ENCODE measurements around the gene KAZN.

Gene KAZN

GRCh38 chr1:14945132-14946010 is 346.9 kb downstream of the KAZN start:
- Histone ChIP-seq H3K4me1 (ENCODE audit: control insufficient read depth, insufficient read depth, low read length, unreplicated experiment) (peaks cover 42% of the 10 kb centered on the region), H3K4me3 (ENCODE audit: low read depth, low read length) (peak overlapping the region; percentile 59), H3K79me2 (ENCODE audit: control insufficient read depth, insufficient read depth, low read length, unreplicated experiment) (peaks cover 3% of the 10 kb centered on the region), H3K36me3 (ENCODE audit: insufficient read depth, low read length) (no peaks in the 10 kb centered on the region), H3K27me3 (ENCODE audit: insufficient read depth, low read length) (no peaks in the 10 kb centered on the region), H3K27ac (ENCODE audit: low read depth, low read length) (peak overlapping the region; percentile 82), H2AFZ (ENCODE audit: low read length, unreplicated experiment) (peak overlapping the region; percentile 87)

- Histone ChIP-seq H3K36me3 (ENCODE audit: insufficient read depth, low read length) (no peaks in the 10 kb centered on the region), H3K4me1 (ENCODE audit: control insufficient read depth, insufficient read depth, low read length, unreplicated experiment) (peaks cover 40% of the 10 kb centered on the region), H3K27ac (ENCODE audit: low read depth, low read length) (peak overlapping the region; percentile 82), H3K79me2 (ENCODE audit: control insufficient read depth, insufficient read depth, low read length, unreplicated experiment) (peaks cover 3% of the 10 kb centered on the region), H3K27me3 (ENCODE audit: insufficient read depth, low read length) (no peaks in the 10 kb centered on the region), H3K4me3 (ENCODE audit: low read depth, low read length) (peak overlapping the region; percentile 59), H2AFZ (ENCODE audit: low read length, unreplicated experiment) (peak overlapping the region; percentile 87)
Measured at GRCh38 chr1:14946011-14946359, 347.5 kb downstream of the KAZN start.

GRCh38 chr1:14946684-14947238 is 348.3 kb downstream of the KAZN start:
- peak overlapping the region; percentile 60 for H3K4me3 ChIP-seq (ENCODE audit: low read depth, low read length)
- H2AFZ ChIP-seq (ENCODE audit: low read length, unreplicated experiment), result peak overlapping the region; percentile 55
- peak overlapping the region; percentile 82 for H3K27ac ChIP-seq (ENCODE audit: low read depth, low read length)
- peaks cover 40% of the 10 kb centered on the region for H3K4me1 ChIP-seq (ENCODE audit: control insufficient read depth, insufficient read depth, low read length, unreplicated experiment)
- no peaks in the 10 kb centered on the region for H3K36me3 ChIP-seq (ENCODE audit: insufficient read depth, low read length)
- peaks cover 3% of the 10 kb centered on the region for H3K79me2 ChIP-seq (ENCODE audit: control insufficient read depth, insufficient read depth, low read length, unreplicated experiment)
- no peaks in the 10 kb centered on the region for H3K27me3 ChIP-seq (ENCODE audit: insufficient read depth, low read length)

- no peak overlapping the region for H3K4me3 ChIP-seq (ENCODE audit: low read depth, low read length)
- no peak overlapping the region for H2AFZ ChIP-seq (ENCODE audit: low read length, unreplicated experiment)
- H3K79me2 ChIP-seq (ENCODE audit: control insufficient read depth, insufficient read depth, low read length, unreplicated experiment), result peaks cover 3% of the 10 kb centered on the region
- H3K4me1 ChIP-seq (ENCODE audit: control insufficient read depth, insufficient read depth, low read length, unreplicated experiment), result peaks cover 40% of the 10 kb centered on the region
- no peaks in the 10 kb centered on the region for H3K36me3 ChIP-seq (ENCODE audit: insufficient read depth, low read length)
- H3K27me3 ChIP-seq (ENCODE audit: insufficient read depth, low read length), result no peaks in the 10 kb centered on the region
- H3K27ac ChIP-seq (ENCODE audit: low read depth, low read length), result peak overlapping the region; percentile 82; the same call in 1 of the 2 replicates
Measured at GRCh38 chr1:14947421-14947820, 348.9 kb downstream of the KAZN start.

- Histone ChIP-seq H2AFZ (ENCODE audit: low read length, unreplicated experiment) (no peak overlapping the region), H3K27me3 (ENCODE audit: insufficient read depth, low read length) (no peaks in the 10 kb centered on the region), H3K79me2 (ENCODE audit: control insufficient read depth, insufficient read depth, low read length, unreplicated experiment) (peaks cover 3% of the 10 kb centered on the region), H3K27ac (ENCODE audit: low read depth, low read length) (no peak overlapping the region), H3K4me1 (ENCODE audit: control insufficient read depth, insufficient read depth, low read length, unreplicated experiment) (peaks cover 41% of the 10 kb centered on the region), H3K4me3 (ENCODE audit: low read depth, low read length) (no peak overlapping the region), H3K36me3 (ENCODE audit: insufficient read depth, low read length) (no peaks in the 10 kb centered on the region)
Measured at GRCh38 chr1:14948112-14948652, 349.7 kb downstream of the KAZN start.

GRCh38 chr1:14949270-14949835 is 350.9 kb downstream of the KAZN start:
- H3K27me3 ChIP-seq (ENCODE audit: insufficient read depth, low read length), result no peaks in the 10 kb centered on the region

GRCh38 chr1:14949836-14950713 is 351.6 kb downstream of the KAZN start:
- H2AFZ ChIP-seq (ENCODE audit: low read length, unreplicated experiment), result no peak overlapping the region
- H3K4me1 ChIP-seq (ENCODE audit: control insufficient read depth, insufficient read depth, low read length, unreplicated experiment), result peaks cover 27% of the 10 kb centered on the region
- no peak overlapping the region for H3K27ac ChIP-seq (ENCODE audit: low read depth, low read length)
- H3K27me3 ChIP-seq (ENCODE audit: insufficient read depth, low read length), result no peaks in the 10 kb centered on the region
- no peak overlapping the region for H3K4me3 ChIP-seq (ENCODE audit: low read depth, low read length)
- H3K79me2 ChIP-seq (ENCODE audit: control insufficient read depth, insufficient read depth, low read length, unreplicated experiment), result peaks cover 3% of the 10 kb centered on the region
- no peaks in the 10 kb centered on the region for H3K36me3 ChIP-seq (ENCODE audit: insufficient read depth, low read length)

More at GRCh38 chr1:14949270-14949835, 350.9 kb downstream of the KAZN start:
- Histone ChIP-seq H3K27ac (ENCODE audit: low read depth, low read length) (no peak overlapping the region), H3K36me3 (ENCODE audit: insufficient read depth, low read length) (no peaks in the 10 kb centered on the region), H2AFZ (ENCODE audit: low read length, unreplicated experiment) (no peak overlapping the region), H3K4me1 (ENCODE audit: control insufficient read depth, insufficient read depth, low read length, unreplicated experiment) (peaks cover 34% of the 10 kb centered on the region), H3K79me2 (ENCODE audit: control insufficient read depth, insufficient read depth, low read length, unreplicated experiment) (peaks cover 3% of the 10 kb centered on the region), H3K4me3 (ENCODE audit: low read depth, low read length) (no peak overlapping the region)

GRCh38 chr1:14951766-14952165 is 353.3 kb downstream of the KAZN start:
- H3K27me3 ChIP-seq (ENCODE audit: insufficient read depth, low read length), result no peaks in the 10 kb centered on the region
- H3K27ac ChIP-seq (ENCODE audit: low read depth, low read length), result no peak overlapping the region
- H3K36me3 ChIP-seq (ENCODE audit: insufficient read depth, low read length), result no peaks in the 10 kb centered on the region
- no peak overlapping the region for H3K4me3 ChIP-seq (ENCODE audit: low read depth, low read length)
- H3K4me1 ChIP-seq (ENCODE audit: control insufficient read depth, insufficient read depth, low read length, unreplicated experiment), result peaks cover 11% of the 10 kb centered on the region
- H2AFZ ChIP-seq (ENCODE audit: low read length, unreplicated experiment), result no peak overlapping the region
- peaks cover 3% of the 10 kb centered on the region for H3K79me2 ChIP-seq (ENCODE audit: control insufficient read depth, insufficient read depth, low read length, unreplicated experiment)

GRCh38 chr1:14952626-14953314 is 354.3 kb downstream of the KAZN start:
- H3K4me1 ChIP-seq (ENCODE audit: control insufficient read depth, insufficient read depth, low read length, unreplicated experiment), result peaks cover 4% of the 10 kb centered on the region
- no peaks in the 10 kb centered on the region for H3K36me3 ChIP-seq (ENCODE audit: insufficient read depth, low read length)
- no peak overlapping the region for H2AFZ ChIP-seq (ENCODE audit: low read length, unreplicated experiment)
- peaks cover 3% of the 10 kb centered on the region for H3K79me2 ChIP-seq (ENCODE audit: control insufficient read depth, insufficient read depth, low read length, unreplicated experiment)
- H3K27ac ChIP-seq (ENCODE audit: low read depth, low read length), result no peak overlapping the region
- H3K27me3 ChIP-seq (ENCODE audit: insufficient read depth, low read length), result no peaks in the 10 kb centered on the region
- H3K4me3 ChIP-seq (ENCODE audit: low read depth, low read length), result no peak overlapping the region

Measured in ACC112 (cell line).